GM12873 (cell line): ENCODE data around the gene FGF6.

Source experiments
- TF ChIP-seq, protein P1 (sequence below): IDR thresholded peaks from 2 replicates; pipeline ENCODE4 v1.5.1; 2012; ENCODE audit warnings: low read depth, mild to moderate bottlenecking, moderate library complexity, low read length, control low read depth; ENCODE audit not compliant: insufficient read depth; ENCODE audit errors: missing control alignments

The FGF6 gene

DNA sequence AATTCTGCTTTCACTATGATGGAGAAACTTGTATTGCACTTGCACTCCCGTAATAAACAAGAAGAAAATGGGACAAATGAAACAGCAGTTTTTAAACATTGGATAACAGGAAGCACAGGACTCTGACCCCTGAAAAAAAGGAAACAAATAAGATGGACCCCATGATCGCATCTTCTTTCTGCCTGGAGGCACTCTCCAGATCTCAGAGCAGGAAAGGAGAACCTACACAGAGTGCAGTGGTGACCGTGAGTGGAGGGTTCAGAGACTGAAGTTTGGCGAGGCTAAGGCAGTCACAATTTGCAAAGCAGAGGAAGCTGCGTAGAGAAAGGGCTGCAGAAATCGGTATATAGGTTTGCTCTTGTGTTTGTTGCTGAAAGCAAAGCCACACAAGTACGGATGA is 6.1 kb upstream of the FGF6 start:
- TF ChIP-seq, protein P1, sequence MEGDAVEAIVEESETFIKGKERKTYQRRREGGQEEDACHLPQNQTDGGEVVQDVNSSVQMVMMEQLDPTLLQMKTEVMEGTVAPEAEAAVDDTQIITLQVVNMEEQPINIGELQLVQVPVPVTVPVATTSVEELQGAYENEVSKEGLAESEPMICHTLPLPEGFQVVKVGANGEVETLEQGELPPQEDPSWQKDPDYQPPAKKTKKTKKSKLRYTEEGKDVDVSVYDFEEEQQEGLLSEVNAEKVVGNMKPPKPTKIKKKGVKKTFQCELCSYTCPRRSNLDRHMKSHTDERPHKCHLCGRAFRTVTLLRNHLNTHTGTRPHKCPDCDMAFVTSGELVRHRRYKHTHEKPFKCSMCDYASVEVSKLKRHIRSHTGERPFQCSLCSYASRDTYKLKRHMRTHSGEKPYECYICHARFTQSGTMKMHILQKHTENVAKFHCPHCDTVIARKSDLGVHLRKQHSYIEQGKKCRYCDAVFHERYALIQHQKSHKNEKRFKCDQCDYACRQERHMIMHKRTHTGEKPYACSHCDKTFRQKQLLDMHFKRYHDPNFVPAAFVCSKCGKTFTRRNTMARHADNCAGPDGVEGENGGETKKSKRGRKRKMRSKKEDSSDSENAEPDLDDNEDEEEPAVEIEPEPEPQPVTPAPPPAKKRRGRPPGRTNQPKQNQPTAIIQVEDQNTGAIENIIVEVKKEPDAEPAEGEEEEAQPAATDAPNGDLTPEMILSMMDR, result no peak

DNA sequence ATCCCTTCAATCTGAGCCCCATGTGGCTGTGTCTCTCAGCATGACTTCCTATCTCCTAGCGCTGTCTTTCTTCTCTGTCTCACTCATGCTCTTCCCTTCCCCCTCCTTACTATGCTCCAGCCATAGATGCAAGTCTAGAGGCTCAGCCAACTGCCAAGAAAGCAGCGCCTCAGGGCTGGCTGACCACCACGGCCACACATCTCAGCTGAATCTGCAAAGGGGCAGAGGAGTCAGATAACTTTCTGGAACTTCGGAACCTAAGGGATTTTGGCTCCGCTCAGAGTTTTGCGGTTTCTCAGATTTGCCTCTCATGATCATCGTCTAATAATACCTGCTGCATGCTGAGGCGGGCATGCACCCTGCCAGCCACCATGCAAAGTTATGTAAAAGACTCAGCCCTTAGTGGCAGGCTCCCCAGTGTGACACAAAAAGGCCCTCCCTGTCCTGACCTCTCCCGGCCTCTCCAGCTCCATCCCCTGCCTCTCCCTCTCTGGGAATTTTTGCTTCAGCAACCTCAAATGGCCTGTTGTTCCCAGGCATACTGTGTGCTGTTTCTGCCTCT is 5.0 kb upstream of the FGF6 start:
- TF ChIP-seq, protein P1, result no peak

DNA sequence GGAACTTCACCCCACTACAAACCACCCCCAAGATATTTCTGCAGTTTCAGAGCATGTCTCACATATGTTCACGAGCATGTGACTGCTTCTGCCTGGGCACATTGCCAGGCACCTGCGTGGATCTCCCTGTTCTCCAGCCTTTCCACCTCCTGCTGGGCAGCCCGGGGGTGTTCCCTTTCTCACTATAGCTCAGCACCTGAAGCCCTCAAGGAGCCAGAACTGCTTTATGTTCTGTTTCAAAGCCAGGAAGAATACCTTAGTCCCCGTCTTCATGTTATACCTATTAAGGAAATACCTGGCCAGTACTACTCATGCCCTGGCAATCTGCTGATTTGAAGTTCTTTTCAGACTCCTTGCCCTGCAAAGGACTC is 4.2 kb upstream of the FGF6 start:
- TF ChIP-seq, protein P1, result no peak

DNA sequence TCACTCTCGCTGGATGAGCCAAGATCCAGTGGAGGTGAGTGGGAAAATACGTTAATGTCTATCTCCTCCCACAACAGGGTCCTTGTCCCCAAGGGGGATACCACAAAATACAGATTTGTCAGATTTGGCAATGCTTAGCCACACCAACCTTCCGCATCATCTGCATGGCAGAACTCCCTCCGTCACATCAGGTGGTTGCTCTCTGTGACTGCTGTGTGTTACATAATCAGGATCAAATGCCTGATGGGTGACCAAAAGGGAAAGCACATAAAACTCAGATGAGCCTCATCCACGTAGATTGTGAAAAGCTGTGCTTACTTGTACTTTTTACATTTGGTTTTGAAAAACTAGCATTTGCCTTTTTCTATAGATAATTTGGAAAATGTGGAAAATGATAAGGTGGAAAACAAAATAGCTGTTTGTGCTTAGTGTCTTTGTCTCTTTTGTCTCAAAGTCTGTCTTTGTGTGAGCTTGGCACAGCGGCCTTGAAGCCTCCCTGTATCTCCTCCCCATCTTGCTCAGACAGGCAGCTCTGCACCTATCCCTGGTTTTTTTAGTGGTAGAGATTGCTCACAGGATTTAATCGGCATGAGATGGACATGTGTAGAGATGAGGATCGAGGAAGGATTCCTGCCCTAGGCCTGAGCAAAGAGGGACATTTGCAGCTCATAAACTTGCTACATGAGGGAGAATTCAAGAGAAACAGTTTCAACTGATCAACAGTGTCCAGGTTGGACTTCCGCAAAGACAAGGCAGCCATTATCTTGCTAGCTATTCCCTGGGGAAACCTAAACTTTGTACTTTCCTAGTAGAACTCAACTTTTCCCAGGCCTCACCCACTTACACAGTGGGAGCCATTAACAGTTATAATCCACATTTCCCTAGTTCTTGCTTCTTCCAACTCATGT is 3.6 kb upstream of the FGF6 start:
- TF ChIP-seq, protein P1, result no peak

DNA sequence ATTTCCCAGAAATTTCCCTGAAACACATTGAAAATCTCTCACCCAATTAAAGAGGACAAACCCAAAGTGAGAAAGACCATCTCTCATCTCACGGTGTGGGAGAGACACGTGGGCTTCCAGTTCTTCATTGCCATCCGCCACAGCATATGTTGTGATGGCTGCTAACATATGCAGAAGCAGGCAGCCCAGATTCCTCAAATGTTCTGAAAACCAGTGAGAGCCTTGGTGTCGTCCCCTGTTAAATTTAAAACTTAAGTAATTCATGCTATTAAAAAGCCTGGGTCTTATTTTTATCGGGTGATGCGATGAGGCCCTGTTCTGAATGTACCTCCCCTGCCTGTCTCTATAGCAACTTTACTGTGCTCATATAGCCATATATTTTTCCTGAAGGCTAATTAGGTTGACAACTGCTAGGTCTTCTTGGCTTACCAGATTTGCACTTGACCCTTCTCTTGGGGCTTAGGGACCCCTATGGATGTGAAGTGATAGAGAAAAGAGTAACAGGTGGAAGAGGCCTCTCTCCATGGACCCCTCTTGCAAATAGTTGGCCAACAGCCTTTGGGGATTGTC is 2.8 kb upstream of the FGF6 start:
- TF ChIP-seq, protein P1, result no peak

DNA sequence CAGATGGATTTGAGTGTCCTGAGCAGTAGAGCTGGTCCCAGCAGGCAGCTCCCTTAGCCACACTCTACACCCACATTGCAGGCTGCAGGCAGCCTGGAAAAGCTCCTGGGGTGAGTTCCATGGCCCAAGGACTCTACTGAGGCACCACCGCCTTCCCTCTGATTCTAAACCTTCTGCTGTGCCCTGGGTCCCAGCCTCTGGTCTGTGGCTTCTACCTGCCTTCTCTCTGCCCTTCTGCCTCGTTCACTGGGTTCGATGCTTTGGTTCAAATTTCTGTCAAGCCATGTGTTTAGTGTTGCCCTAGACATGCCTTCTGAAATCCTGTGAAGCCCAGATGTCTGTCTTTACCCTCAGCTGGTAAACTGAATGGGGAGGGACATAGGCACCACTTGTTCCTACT is 1.5 kb upstream of the FGF6 start:
- TF ChIP-seq, protein P1, result no peak

DNA sequence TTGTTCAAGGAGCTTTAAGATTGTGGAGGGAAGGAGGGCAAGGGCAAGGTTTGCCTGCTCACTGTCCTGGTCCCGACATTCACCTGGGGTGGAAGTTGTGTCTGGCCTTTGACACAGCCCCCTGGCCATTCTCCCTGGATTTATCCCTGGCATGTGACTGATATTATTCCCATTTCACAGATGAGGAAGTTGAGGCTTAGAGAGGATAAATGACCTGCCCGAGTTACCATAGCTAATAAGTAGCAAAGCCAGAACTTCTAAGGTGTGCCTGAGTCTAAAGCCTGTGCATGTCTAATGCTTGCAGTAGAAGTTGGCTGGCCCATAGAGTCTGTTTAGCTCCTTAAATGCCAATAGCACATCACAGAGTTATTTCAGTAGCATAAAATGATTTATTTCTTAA is 720 bp upstream of the FGF6 start:
- TF ChIP-seq, protein P1, result no peak
